Astrocyte (in vitro differentiated cells and primary cell): ENCODE results near the gene GINS2. TPM values are rescaled to one million over a fixed set of nuclear protein-coding genes. Genes with fewer than 3 reads are reported as not detected.

ENCODE experiments used
- DNase-seq: peaks from one replicate; pipeline ENCODE4 v3.0.0-alpha.2; 2010; ENCODE audit warnings: low read depth
- FAIRE-seq: peaks from 2 replicates; lab custom pipeline; 2011; peaks lifted over from hg19 to GRCh38; lab: Jason Lieb, UNC
- H2AFZ ChIP-seq: 2 replicates; pipeline ENCODE4 v1.6.0; 2012; ENCODE audit warnings: low read depth, low read length, inconsistent platforms
- H3K27ac ChIP-seq: 2 replicates; pipeline ENCODE4 v1.5.1; 2011; ENCODE audit warnings: low read depth, low read length, inconsistent platforms
- H3K27me3 ChIP-seq: 2 replicates; pipeline ENCODE4 v1.6.0; 2011; ENCODE audit warnings: low read length, inconsistent platforms; ENCODE audit not compliant: insufficient read depth
- H3K36me3 ChIP-seq: 2 replicates; pipeline ENCODE4 v1.5.1; 2011; ENCODE audit warnings: low read length, inconsistent platforms; ENCODE audit not compliant: insufficient read depth
- H3K4me1 ChIP-seq: 2 replicates; pipeline ENCODE4 v1.5.1; 2011; ENCODE audit warnings: low read length, inconsistent platforms; ENCODE audit not compliant: insufficient read depth
- H3K4me2 ChIP-seq: 2 replicates; pipeline ENCODE4 v1.6.0; 2012; ENCODE audit warnings: low read length, inconsistent platforms
- H3K4me3 ChIP-seq: 2 replicates; pipeline ENCODE4 v1.5.1; 2011; ENCODE audit warnings: low read depth, mild to moderate bottlenecking, low read length, inconsistent platforms; ENCODE audit not compliant: insufficient read depth
- H3K79me2 ChIP-seq: 2 replicates; pipeline ENCODE4 v1.6.0; 2012; ENCODE audit warnings: mild to moderate bottlenecking, low read length, inconsistent platforms; ENCODE audit not compliant: insufficient read depth
- H3K9ac ChIP-seq: 2 replicates; pipeline ENCODE4 v1.6.0; 2012; ENCODE audit warnings: mild to moderate bottlenecking, low read length, inconsistent platforms
- H3K9me3 ChIP-seq: 2 replicates; pipeline ENCODE4 v1.5.1; 2012; ENCODE audit warnings: low read depth, mild to moderate bottlenecking, low read length, inconsistent platforms; ENCODE audit not compliant: insufficient read depth
- H4K20me1 ChIP-seq: 2 replicates; pipeline ENCODE4 v1.6.0; 2012; ENCODE audit warnings: low read length, inconsistent platforms; ENCODE audit not compliant: insufficient read depth
- H3K27ac Mint-ChIP-seq: one replicate; pipeline ENCODE4 v1.8.0; 2021; ENCODE audit warnings: mild to moderate bottlenecking, mixed read lengths; ENCODE audit not compliant: unreplicated experiment
- H3K27me3 Mint-ChIP-seq: one replicate; pipeline ENCODE4 v1.8.0; 2021; ENCODE audit warnings: low read depth, mixed read lengths; ENCODE audit not compliant: unreplicated experiment
- H3K36me3 Mint-ChIP-seq: one replicate; pipeline ENCODE4 v1.8.0; 2021; ENCODE audit warnings: low read depth, mixed read lengths; ENCODE audit not compliant: unreplicated experiment
- H3K4me1 Mint-ChIP-seq: one replicate; pipeline ENCODE4 v1.8.0; 2021; ENCODE audit warnings: low read depth, mixed read lengths; ENCODE audit not compliant: unreplicated experiment
- H3K4me3 Mint-ChIP-seq: one replicate; pipeline ENCODE4 v1.8.0; 2021; ENCODE audit warnings: mild to moderate bottlenecking, moderate library complexity, mixed read lengths; ENCODE audit not compliant: unreplicated experiment
- H3K9me3 Mint-ChIP-seq: one replicate; pipeline ENCODE4 v1.8.0; 2021; ENCODE audit warnings: mild to moderate bottlenecking, mixed read lengths; ENCODE audit not compliant: unreplicated experiment
- EZH2 ChIP-seq: IDR thresholded peaks from 2 replicates; pipeline ENCODE4 v1.6.1; 2012; ENCODE audit warnings: mild to moderate bottlenecking, low read length, inconsistent platforms; ENCODE audit not compliant: insufficient read depth
- total RNA-seq: library from RNA; stranded (reverse); gene quantifications from 2 replicates; pipeline ENCODE4 v1.2.1, GENCODE V29; 2021
- TF ChIP-seq, protein P1 (sequence below): IDR thresholded peaks from 2 replicates; pipeline ENCODE4 v1.5.1; 2011; ENCODE audit warnings: low read depth, mild to moderate bottlenecking, inconsistent platforms, low read length, moderate library complexity; ENCODE audit not compliant: insufficient read depth

GINS2 gene
- total RNA-seq, 1 donor from 2014 or later, result 3.4 TPM

DNA sequence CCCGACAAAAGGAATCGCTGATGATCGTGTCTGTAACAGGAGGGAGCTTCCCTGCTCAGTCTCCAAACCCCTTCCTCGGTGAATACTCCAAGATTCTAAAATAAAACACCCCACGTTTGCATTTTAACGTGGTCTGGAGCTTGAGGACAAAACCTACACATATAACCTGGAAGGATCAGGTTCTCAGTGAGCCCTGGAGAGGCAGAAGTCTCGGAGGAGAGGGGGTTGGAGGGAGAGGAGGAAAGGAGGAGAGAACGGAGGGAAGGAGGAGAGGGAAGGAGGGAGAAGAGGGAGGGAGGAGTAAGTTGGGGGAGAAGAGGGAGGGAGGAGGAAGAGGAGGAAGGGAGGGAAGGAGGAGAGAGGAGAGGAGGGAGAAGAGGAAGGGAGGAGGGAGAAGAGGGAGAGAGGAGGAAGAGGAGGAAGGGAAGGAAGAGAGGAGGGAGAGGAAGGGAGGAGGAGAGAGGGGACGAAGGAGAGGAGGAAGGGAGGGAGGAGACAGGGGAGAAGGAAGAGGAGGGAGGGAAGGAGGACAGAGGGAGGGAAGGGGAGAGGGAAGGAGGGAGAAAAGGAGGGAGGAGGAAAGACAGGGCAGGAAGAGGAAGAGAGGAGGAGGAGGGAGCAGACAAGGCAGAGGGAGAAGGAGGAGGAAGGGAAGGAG, 27.4 kb upstream of the GINS2 start:
- DNase-seq, result no peak
- no peak overlapping the region for H3K4me3 Mint-ChIP-seq
- no peak for FAIRE-seq
- peaks cover 7% of the 10 kb centered on the region for H3K9me3 ChIP-seq
- no peak overlapping the region for H3K27ac Mint-ChIP-seq
- peaks cover 28% of the 10 kb centered on the region for H4K20me1 ChIP-seq
- peaks cover 3% of the 10 kb centered on the region for H3K36me3 Mint-ChIP-seq
- peaks cover 7% of the 10 kb centered on the region for H3K9me3 Mint-ChIP-seq
- no peaks in the 10 kb centered on the region for H3K79me2 ChIP-seq
- H3K4me1 ChIP-seq, result peaks cover 13% of the 10 kb centered on the region
- no peaks in the 10 kb centered on the region for H3K36me3 ChIP-seq
- peaks cover 11% of the 10 kb centered on the region for H3K27me3 Mint-ChIP-seq
- H2AFZ ChIP-seq, result peak overlapping the region; percentile 50
- TF ChIP-seq, protein P1, sequence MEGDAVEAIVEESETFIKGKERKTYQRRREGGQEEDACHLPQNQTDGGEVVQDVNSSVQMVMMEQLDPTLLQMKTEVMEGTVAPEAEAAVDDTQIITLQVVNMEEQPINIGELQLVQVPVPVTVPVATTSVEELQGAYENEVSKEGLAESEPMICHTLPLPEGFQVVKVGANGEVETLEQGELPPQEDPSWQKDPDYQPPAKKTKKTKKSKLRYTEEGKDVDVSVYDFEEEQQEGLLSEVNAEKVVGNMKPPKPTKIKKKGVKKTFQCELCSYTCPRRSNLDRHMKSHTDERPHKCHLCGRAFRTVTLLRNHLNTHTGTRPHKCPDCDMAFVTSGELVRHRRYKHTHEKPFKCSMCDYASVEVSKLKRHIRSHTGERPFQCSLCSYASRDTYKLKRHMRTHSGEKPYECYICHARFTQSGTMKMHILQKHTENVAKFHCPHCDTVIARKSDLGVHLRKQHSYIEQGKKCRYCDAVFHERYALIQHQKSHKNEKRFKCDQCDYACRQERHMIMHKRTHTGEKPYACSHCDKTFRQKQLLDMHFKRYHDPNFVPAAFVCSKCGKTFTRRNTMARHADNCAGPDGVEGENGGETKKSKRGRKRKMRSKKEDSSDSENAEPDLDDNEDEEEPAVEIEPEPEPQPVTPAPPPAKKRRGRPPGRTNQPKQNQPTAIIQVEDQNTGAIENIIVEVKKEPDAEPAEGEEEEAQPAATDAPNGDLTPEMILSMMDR, result no peak
- TF ChIP-seq EZH2, result no peak
- no peak overlapping the region for H3K9ac ChIP-seq
- peak overlapping the region; percentile 66 for H3K4me2 ChIP-seq
- no peak overlapping the region for H3K27ac ChIP-seq
- peaks cover 7% of the 10 kb centered on the region for H3K4me1 Mint-ChIP-seq
- H3K4me3 ChIP-seq, result no peak overlapping the region
- H3K27me3 ChIP-seq, result no peaks in the 10 kb centered on the region

DNA sequence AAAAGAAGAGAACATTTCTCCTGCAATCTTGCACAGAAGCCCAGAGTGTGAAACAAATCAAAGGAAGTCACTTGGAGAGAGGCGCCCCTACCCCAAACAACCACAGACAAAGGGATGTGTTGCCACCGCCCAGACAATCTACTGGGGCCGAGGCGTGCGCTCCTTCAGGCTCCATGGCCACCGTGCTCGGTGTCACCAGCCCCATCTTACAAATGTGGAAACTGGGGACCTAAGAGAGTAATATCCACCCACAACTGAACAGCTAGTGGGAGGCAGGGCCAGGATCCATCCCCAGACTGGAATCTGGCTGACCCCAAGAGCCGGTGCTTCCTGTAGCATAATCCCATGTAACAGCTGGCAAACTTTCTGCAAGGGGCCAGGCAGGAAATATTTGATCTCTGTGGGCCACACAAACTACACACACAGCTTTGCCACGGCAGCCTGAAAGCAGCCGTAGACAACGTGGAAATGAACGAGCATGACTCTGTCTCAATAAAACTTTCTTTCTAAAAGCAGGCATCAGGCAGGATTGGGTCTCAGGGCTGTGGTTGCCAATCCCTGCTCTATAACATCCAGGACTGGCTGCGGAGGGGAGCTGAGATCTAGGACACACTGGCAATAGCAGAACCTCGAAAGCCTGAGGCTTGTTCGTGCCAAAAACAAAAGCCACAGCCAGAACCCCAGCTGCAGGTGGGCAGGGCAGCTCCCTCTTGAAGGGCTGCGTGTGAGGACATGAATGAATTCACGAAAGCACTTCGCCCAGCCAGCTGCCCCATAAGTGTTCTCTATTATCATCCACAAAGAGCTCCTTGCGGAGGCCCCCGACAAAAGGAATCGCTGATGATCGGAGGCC, 26.6 kb upstream of the GINS2 start:
- H3K27ac ChIP-seq, result no peak overlapping the region
- no peak for FAIRE-seq
- H3K4me1 ChIP-seq, result peaks cover 13% of the 10 kb centered on the region
- H4K20me1 ChIP-seq, result peaks cover 28% of the 10 kb centered on the region
- peaks cover 7% of the 10 kb centered on the region for H3K9me3 ChIP-seq
- Mint-ChIP-seq H3K36me3 (peaks cover 3% of the 10 kb centered on the region), H3K4me3 (peak overlapping the region; percentile 34), H3K4me1 (peaks cover 7% of the 10 kb centered on the region), H3K27me3 (peaks cover 14% of the 10 kb centered on the region), H3K9me3 (peaks cover 7% of the 10 kb centered on the region), H3K27ac (no peak overlapping the region)
- no peaks in the 10 kb centered on the region for H3K79me2 ChIP-seq
- H3K4me2 ChIP-seq, result peak overlapping the region; percentile 66
- no peak overlapping the region for H3K4me3 ChIP-seq
- no peaks in the 10 kb centered on the region for H3K27me3 ChIP-seq
- H3K9ac ChIP-seq, result no peak overlapping the region
- H2AFZ ChIP-seq, result peak overlapping the region; percentile 50
- H3K36me3 ChIP-seq, result no peaks in the 10 kb centered on the region
- peak; percentile 15 for DNase-seq
- TF ChIP-seq, protein P1, result no peak
- no peak for TF ChIP-seq EZH2
